Activated CD4-positive, alpha-beta T cell treated with anti-CD3 and anti-CD28 coated beads, Interleukin-2, amount 10 ng/mL, durations not matched to agents 24 days and 14 days (primary cell): ENCODE results near the gene CLTA. TPM values are rescaled to one million over a fixed set of nuclear protein-coding genes. Genes with fewer than 3 reads are reported as not detected.
"Not testable (repeated sequence)": the region's sequence is repeated elsewhere in the genome, so short reads cannot be mapped to it uniquely, and the experiment has no call there.

ENCODE experiments used
- DNase-seq: peaks from one replicate; pipeline ENCODE4 v3.0.0; 2022
- H3K27ac Mint-ChIP-seq: one replicate; pipeline ENCODE4 v1.8.0; 2022; ENCODE audit warnings: mild to moderate bottlenecking, mixed read lengths
- H3K27me3 Mint-ChIP-seq: one replicate; pipeline ENCODE4 v1.8.0; 2022; ENCODE audit warnings: mixed read lengths
- H3K36me3 Mint-ChIP-seq: one replicate; pipeline ENCODE4 v1.8.0; 2022; ENCODE audit warnings: low read depth, mild to moderate bottlenecking, mixed read lengths
- H3K4me1 Mint-ChIP-seq: one replicate; pipeline ENCODE4 v1.8.0; 2021; ENCODE audit warnings: mixed read lengths
- H3K4me3 Mint-ChIP-seq: one replicate; pipeline ENCODE4 v1.8.0; 2022; ENCODE audit warnings: mild to moderate bottlenecking, moderate library complexity, mixed read lengths
- H3K9me3 Mint-ChIP-seq: one replicate; pipeline ENCODE4 v1.8.0; 2021; ENCODE audit warnings: mixed read lengths
- intact Hi-C: fragments of 100-400 bp; cut with micrococcal nuclease; formaldehyde crosslinking; loops from one replicate; pipeline ENCODE4 v1.15.1; 2023
- total RNA-seq: library from RNA; stranded (reverse); gene quantifications from 2 replicates; pipeline ENCODE4 v1.2.3, GENCODE V29; 2022

Gene CLTA
- total RNA-seq, 1 donor from 2014 or later: 173 TPM

DNA sequence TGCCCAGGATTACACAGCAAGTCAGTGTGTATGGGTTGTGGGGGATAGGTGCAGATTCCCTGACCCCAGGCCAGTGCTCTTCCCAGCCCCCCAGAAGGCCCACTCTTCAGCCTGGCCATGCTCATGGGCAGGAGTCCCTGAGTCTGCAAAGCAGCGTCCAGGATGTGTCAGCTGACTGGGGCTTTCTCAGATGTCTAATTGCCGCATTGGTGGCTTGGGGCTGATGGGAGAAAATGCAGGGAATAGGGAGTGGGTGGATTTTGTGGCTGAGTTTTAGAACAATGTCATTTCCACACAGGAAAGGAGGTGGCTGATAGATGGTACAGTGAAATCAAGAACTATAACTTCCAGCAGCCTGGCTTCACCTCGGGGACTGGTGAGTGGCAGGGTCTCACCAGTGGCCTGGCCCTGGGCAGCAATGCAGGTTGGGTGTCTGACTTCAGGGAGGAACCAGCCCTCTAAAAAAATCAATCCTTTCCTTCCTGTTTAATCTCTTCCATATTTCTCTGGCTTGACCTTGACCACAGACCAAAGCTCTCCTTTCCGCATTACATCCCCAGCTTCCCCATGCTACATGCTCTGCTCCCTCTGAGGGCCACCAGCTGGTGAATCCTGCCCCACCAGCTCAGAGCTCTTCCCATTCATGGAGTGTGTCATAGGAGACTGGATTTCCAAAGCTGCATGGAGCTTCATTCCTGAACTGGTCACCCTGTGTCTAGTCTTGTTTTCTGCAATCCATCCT is 40.0 kb upstream of the CLTA start:
- intact Hi-C loops: loop anchor here (1.0 kb wide), 3 partner anchors 10 to 40 kb away; partner anchors contain the start of genes CLTA and GLIPR2
- Mint-ChIP-seq H3K27ac (peak overlapping the region; percentile 87), H3K4me3 (peak overlapping the region; percentile 72), H3K36me3 (peaks cover 44% of the 10 kb centered on the region), H3K4me1 (peaks cover 66% of the 10 kb centered on the region), H3K9me3 (peaks cover 10% of the 10 kb centered on the region), H3K27me3 (no peaks in the 10 kb centered on the region)
- DNase-seq: no peak

DNA sequence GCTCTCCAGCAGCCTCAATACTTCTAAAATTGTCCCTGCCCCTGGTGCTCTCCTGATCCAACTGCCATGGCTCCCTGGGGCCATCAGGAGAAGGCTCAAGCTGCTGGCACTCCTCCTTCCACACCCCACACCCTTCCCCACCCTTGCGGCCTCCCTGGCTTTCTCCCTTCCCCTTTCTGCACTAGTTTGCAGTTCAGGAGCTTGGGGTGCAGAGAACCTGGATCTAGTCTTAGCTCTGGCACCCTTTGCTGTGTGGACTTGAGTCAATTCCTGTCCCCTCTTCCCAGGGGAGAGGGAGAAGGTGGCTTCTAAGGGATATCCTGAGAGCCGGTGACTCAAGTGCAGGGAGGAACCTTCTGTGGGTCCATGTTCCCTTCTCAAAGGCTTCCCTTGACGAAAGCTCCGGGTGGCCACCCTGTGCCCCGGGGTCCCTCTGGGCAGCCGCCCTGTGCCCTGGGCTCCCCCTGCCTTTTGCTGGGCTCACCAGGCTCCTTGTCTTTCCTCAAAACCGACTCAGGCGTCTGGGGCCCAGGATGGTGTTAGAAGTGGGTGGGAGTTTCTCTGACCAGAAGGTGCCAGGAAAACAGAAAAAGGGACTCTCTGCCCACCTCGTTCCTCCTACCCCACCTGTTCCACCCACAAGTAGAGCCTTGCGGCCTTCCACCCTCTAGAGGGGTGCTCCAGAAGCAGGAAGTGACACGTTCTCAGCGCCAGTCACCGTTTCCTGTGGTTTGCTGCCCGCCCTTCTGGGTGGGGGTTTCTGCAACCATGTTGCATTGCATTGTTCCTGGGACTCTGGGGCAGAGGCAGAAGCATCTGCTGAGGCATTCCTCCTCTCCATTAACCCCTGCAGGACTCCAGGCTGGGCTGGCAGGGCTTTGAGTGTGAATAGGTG is 39.2 kb upstream of the CLTA start:
- Mint-ChIP-seq H3K9me3 (peaks cover 4% of the 10 kb centered on the region), H3K4me1 (peaks cover 62% of the 10 kb centered on the region), H3K4me3 (peak overlapping the region; percentile 72), H3K27ac (peak overlapping the region; percentile 87), H3K36me3 (peaks cover 39% of the 10 kb centered on the region), H3K27me3 (no peaks in the 10 kb centered on the region)
- DNase-seq: peak; percentile 96
- intact Hi-C loops: loop anchor here (1.0 kb wide), 3 partner anchors 11 to 39 kb away; partner anchors contain the start of genes CLTA and GLIPR2

DNA sequence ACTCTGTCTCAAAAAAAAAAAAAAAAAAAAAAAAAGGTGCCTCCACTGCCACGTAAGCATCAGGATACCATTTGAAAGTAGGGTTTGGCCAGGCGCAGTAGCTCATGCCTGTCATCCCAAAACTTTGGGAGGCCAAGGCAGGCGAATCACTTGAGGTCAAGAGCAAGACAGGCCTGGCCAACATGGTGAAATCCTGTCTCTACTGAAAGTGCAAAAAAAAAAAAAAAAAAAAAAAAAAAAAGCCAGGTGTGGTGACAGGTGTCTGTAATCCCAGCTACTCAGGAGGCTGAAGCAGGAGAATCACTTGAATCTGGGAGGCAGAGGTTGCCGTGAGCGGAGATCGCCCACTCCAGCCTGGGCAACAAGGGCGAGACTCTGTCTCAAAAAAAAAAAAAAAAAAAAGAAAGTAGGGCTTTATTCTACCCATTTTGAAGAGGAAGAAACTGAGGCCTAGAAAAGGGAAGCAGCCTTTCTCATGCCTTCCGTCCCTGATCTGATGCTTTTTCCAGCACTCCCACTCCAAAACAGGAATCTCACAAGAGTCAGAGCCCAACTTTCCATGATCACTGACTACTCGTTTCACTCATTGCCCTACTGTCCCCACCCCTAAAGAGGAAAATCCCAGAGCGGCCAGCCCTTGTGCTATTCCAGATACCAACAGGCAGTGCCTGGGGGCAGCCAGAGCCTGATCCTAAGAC is 37.8 kb upstream of the CLTA start:
- H3K27ac Mint-ChIP-seq: peak overlapping the region; percentile 79
- peak overlapping the region; percentile 39 for H3K4me3 Mint-ChIP-seq
- H3K27me3 Mint-ChIP-seq: no peaks in the 10 kb centered on the region
- H3K36me3 Mint-ChIP-seq: peaks cover 36% of the 10 kb centered on the region
- no peak for DNase-seq
- intact Hi-C loops: no loop called here
- peaks cover 51% of the 10 kb centered on the region for H3K4me1 Mint-ChIP-seq
- no peaks in the 10 kb centered on the region for H3K9me3 Mint-ChIP-seq

DNA sequence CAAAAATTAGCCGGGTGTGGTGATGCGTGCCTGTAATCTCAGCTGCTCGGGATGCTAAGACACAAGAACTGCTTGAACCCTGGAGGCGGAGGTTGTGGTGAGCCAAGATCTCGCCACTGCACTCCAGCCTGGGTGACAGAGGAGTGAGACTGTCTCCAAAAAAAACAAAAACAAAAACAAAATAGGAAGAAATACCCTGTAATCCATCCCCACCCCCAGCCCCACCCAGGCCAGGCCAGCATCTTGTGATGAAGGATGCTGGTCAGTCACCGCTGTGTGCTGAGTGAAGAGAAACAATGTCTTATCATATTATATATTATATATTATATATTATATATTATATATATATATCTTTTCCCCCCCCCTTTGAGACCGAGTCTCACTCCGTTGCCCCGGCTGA is 37.0 kb upstream of the CLTA start:
- DNase-seq: no peak
- Mint-ChIP-seq H3K27me3 (no peaks in the 10 kb centered on the region), H3K27ac (peak overlapping the region; percentile 79), H3K9me3 (peaks cover 5% of the 10 kb centered on the region), H3K36me3 (peaks cover 37% of the 10 kb centered on the region), H3K4me3 (peak overlapping the region; percentile 19), H3K4me1 (peaks cover 49% of the 10 kb centered on the region)
- intact Hi-C loops: no loop called here

DNA sequence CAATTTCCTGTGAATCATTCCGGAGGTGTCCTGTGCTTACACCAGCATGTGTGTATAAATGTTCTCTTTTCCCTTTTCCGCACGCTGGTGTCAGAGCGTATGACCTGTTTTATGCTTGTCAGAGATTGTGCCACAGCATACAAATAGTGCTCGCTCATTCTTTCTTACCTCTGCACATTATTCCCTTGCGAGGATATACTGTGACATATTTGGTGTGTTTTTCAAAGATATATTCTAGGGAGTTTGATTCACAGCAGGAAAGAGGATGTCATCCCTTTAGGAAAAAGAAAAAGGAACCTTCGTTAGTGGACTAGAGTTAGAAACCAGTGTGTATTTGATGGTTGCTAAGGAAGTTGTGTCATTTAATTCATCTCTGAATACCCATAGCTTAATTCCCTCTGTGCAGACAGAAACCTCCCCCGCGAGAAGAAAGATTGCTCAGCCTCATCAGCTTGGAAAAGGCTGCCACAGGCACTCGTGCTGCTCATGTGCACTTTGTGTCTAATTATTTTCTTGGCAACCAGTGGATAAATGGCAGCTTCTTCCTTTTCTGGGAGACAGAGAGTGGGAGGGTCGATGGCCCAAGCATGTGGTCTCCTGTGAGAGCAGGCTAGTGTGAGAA is 36.3 kb upstream of the CLTA start:
- no peaks in the 10 kb centered on the region for H3K27me3 Mint-ChIP-seq
- H3K4me3 Mint-ChIP-seq: peak overlapping the region; percentile 19
- peaks cover 44% of the 10 kb centered on the region for H3K36me3 Mint-ChIP-seq
- peaks cover 5% of the 10 kb centered on the region for H3K9me3 Mint-ChIP-seq
- intact Hi-C loops: no loop called here
- peak overlapping the region; percentile 61 for H3K27ac Mint-ChIP-seq
- peaks cover 49% of the 10 kb centered on the region for H3K4me1 Mint-ChIP-seq
- no peak for DNase-seq

DNA sequence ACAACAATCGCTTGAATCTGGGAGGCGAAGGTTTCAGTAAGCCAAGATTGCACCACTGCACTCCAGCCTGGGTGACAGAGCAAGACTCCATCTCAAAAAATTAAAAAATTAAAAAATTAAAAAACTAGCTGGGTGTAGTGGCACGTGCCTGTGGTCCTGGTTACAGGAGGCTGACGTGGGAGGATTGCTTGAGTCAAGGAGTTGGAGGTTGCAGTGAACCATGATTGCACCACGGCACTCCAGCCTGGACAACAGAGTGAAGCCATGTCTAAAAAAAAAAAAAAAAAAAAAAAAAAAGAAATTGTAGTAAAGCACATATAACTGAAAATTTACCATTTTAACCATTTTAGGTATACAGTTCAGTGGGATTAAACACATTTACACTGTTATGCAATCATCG is 34.6 kb upstream of the CLTA start:
- H3K27ac Mint-ChIP-seq: no peak overlapping the region
- H3K36me3 Mint-ChIP-seq: peaks cover 47% of the 10 kb centered on the region
- no peak overlapping the region for H3K4me3 Mint-ChIP-seq
- no peak for DNase-seq
- no peaks in the 10 kb centered on the region for H3K27me3 Mint-ChIP-seq
- peaks cover 40% of the 10 kb centered on the region for H3K4me1 Mint-ChIP-seq
- H3K9me3 Mint-ChIP-seq: peaks cover 5% of the 10 kb centered on the region
- intact Hi-C loops: no loop called here

DNA sequence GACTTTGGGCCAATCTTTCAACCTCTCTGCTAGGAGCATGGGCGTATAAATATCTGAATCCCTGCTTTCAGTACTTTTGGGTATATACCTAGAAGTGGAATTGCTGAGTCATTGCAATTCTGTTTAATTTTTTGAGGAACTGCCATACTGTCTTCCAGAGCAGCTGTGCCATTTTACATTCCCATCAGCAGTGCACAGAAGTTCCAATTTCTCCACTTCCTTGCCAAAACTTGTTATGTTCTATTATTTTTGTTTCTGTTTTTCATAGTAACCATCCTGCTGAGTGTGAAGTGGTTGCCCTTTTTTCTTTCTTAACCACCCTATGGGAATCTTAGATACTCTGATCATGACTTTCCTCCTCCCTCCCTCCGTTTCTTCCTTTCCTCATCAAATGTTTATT is 32.6 kb upstream of the CLTA start:
- intact Hi-C loops: no loop called here
- H3K4me3 Mint-ChIP-seq: no peak overlapping the region
- no peak for DNase-seq
- H3K27me3 Mint-ChIP-seq: no peaks in the 10 kb centered on the region
- peaks cover 52% of the 10 kb centered on the region for H3K36me3 Mint-ChIP-seq
- peaks cover 34% of the 10 kb centered on the region for H3K4me1 Mint-ChIP-seq
- no peak overlapping the region for H3K27ac Mint-ChIP-seq
- H3K9me3 Mint-ChIP-seq: peaks cover 5% of the 10 kb centered on the region

DNA sequence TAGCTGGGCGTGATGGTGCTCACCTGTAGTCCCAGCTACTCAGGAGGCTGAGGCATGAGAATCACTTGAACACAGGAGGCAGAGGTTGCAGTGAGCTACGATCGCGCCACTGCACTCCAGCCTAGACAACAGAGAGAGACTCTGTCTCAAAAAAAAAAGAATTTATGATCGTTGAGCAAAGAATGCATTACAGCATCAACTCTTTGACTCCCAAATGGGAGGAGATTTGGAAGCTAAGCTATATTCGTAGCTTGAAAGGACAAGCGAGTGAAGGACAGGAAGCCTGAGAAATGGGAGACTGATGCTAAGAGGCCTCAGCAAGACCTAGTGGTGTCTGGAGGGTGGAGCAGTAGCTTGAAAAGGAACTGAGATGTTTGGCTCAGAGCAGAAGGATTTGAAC is 31.8 kb upstream of the CLTA start:
- intact Hi-C loops: no loop called here
- peaks cover 5% of the 10 kb centered on the region for H3K9me3 Mint-ChIP-seq
- H3K4me1 Mint-ChIP-seq: peaks cover 28% of the 10 kb centered on the region
- no peaks in the 10 kb centered on the region for H3K27me3 Mint-ChIP-seq
- peaks cover 49% of the 10 kb centered on the region for H3K36me3 Mint-ChIP-seq
- no peak for DNase-seq
- no peak overlapping the region for H3K4me3 Mint-ChIP-seq
- no peak overlapping the region for H3K27ac Mint-ChIP-seq

DNA sequence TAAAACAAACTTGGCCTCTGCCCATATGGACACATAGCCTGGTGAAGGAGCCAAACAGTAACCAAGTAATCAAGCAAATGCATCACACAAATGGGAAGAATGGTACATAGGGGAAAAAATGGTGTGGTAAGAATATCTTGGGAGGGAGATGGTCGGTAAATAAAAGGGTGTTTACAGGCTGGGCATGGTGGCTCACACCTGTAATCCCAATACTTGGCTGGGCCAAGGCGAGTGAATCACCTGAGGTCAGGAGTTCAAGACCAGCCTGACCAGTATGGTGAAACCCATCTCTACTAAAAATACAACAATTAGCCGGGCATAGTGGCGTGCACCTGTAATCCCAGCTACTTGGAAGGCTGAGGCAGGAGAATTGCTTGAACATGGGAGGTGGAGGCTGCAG is 31.2 kb upstream of the CLTA start:
- H3K9me3 Mint-ChIP-seq, DNase-seq, H3K4me3 Mint-ChIP-seq, H3K27me3 Mint-ChIP-seq, intact Hi-C loops, H3K27ac Mint-ChIP-seq: not testable (repeated sequence)
- peaks cover 46% of the 10 kb centered on the region for H3K36me3 Mint-ChIP-seq
- H3K4me1 Mint-ChIP-seq: peaks cover 22% of the 10 kb centered on the region

DNA sequence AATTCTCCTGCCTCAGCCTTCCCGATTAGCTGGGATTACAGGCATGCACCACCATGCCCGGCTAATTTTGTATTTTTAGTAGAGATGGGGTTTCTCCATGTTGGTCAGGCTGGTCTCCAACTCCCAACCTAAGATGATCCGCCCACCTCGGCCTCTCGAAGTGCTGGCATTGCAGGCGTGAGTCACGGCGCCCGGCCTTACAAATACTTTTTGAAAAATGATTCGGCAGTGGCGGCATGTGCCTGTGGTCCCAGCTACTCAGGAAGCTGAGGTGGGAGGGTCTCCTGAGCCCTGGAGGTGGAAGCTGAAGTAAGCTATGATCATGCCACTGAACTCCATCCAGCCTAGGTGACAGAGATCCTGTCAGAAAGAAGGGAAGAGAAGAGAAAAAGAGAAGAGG is 30.6 kb upstream of the CLTA start:
- H3K27me3 Mint-ChIP-seq, DNase-seq, H3K9me3 Mint-ChIP-seq, H3K27ac Mint-ChIP-seq, H3K4me3 Mint-ChIP-seq: not testable (repeated sequence)
- peaks cover 44% of the 10 kb centered on the region for H3K36me3 Mint-ChIP-seq
- peaks cover 18% of the 10 kb centered on the region for H3K4me1 Mint-ChIP-seq
- intact Hi-C loops: loop anchor here (5.0 to 10.0 kb wide), 2 partner anchors 33 to 205 kb away; partner anchors contain the start of gene OR2S2

DNA sequence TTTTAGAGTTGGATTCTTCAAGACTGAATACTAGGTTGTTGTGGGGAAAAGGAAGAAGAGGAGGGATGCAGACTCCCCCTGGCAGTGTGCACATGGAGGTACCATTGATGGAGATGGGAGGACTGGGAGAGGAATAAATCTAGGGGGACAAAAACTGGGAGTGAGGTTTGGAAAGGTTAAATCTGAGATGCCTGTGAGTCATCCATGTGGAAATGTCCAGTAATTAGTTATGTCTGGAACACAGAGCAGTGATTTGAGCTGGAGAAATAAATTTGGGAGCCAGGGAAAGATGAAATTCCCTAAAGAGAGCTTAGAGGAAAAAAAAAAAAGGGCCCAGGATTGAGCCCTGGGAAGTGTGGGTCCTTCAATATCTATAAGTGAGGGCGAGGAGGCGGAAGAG is 29.5 kb upstream of the CLTA start:
- peaks cover 5% of the 10 kb centered on the region for H3K9me3 Mint-ChIP-seq
- intact Hi-C loops: loop anchor here (5.0 to 10.0 kb wide), 2 partner anchors 34 to 206 kb away; partner anchors contain the start of gene OR2S2
- peaks cover 1% of the 10 kb centered on the region for H3K27me3 Mint-ChIP-seq
- peaks cover 19% of the 10 kb centered on the region for H3K4me1 Mint-ChIP-seq
- H3K27ac Mint-ChIP-seq: no peak overlapping the region
- DNase-seq: no peak
- H3K36me3 Mint-ChIP-seq: peaks cover 41% of the 10 kb centered on the region
- H3K4me3 Mint-ChIP-seq: no peak overlapping the region

DNA sequence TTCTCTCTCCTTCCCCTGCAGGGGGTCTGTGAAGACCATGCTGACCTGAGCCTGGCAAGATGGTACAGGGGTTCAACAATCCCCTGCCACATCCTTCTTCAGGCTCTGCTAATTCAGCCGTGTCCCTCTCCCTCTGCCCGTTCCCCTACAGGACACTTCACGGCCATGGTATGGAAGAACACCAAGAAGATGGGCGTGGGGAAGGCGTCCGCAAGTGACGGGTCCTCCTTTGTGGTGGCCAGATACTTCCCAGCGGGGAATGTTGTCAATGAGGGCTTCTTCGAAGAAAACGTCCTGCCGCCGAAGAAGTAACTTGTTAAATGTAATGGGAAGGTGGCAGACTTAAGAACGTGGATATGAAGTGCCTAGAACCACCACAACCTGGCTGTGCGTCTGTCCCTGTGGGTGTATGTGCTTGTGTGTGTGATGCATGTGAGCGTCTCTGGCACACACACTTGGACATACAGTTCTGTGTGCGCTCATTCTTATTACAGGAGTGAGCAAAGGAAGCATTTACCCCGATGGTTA is 28.4 kb upstream of the CLTA start:
- peaks cover 2% of the 10 kb centered on the region for H3K27me3 Mint-ChIP-seq
- H3K27ac Mint-ChIP-seq: no peak overlapping the region
- peaks cover 5% of the 10 kb centered on the region for H3K9me3 Mint-ChIP-seq
- H3K4me1 Mint-ChIP-seq: peaks cover 24% of the 10 kb centered on the region
- H3K4me3 Mint-ChIP-seq: no peak overlapping the region
- no peak for DNase-seq
- intact Hi-C loops: loop anchor here (5.0 to 10.0 kb wide), 2 partner anchors 35 to 207 kb away; partner anchors contain the start of gene OR2S2
- H3K36me3 Mint-ChIP-seq: peaks cover 37% of the 10 kb centered on the region
